Measurements from ENCODE around the gene MVB12B. TPM values are rescaled to one million over a fixed set of nuclear protein-coding genes. Genes with fewer than 3 reads are reported as not detected.

The MVB12B gene
- total and polyA plus RNA-seq, 2 of the 8 experiments (the other 6 are each of a cell fraction or from before 2014, with no cell fraction given), result 2.6 to 5.0 TPM

DNA sequence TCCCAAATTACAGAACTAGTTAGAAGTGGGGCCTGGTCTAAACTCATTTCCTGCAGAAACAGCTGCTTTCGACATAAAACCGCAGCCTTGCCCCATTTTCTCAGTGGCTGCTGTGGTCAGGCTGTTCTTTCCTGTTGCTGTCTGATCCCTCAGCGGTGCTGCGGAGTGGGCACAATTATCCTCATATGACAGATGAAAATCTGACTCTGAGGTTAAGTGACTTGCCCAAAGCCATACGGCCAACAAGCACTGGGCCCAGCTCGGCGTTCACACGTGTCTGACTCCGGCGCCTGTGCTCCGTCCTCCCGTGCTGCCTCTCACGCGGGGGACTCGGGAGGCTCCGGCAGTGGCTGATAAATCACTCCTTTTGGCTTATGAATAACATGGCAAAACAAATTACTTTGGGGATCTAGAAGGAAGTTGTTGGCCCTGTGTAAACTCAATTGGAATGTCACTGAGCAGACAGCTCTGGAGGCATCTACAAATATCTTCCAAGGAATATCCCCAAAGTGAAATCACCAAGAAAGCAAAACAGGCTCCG is 144.5 kb downstream of the MVB12B start (continued):
- TF ChIP-seq, protein P1, sequence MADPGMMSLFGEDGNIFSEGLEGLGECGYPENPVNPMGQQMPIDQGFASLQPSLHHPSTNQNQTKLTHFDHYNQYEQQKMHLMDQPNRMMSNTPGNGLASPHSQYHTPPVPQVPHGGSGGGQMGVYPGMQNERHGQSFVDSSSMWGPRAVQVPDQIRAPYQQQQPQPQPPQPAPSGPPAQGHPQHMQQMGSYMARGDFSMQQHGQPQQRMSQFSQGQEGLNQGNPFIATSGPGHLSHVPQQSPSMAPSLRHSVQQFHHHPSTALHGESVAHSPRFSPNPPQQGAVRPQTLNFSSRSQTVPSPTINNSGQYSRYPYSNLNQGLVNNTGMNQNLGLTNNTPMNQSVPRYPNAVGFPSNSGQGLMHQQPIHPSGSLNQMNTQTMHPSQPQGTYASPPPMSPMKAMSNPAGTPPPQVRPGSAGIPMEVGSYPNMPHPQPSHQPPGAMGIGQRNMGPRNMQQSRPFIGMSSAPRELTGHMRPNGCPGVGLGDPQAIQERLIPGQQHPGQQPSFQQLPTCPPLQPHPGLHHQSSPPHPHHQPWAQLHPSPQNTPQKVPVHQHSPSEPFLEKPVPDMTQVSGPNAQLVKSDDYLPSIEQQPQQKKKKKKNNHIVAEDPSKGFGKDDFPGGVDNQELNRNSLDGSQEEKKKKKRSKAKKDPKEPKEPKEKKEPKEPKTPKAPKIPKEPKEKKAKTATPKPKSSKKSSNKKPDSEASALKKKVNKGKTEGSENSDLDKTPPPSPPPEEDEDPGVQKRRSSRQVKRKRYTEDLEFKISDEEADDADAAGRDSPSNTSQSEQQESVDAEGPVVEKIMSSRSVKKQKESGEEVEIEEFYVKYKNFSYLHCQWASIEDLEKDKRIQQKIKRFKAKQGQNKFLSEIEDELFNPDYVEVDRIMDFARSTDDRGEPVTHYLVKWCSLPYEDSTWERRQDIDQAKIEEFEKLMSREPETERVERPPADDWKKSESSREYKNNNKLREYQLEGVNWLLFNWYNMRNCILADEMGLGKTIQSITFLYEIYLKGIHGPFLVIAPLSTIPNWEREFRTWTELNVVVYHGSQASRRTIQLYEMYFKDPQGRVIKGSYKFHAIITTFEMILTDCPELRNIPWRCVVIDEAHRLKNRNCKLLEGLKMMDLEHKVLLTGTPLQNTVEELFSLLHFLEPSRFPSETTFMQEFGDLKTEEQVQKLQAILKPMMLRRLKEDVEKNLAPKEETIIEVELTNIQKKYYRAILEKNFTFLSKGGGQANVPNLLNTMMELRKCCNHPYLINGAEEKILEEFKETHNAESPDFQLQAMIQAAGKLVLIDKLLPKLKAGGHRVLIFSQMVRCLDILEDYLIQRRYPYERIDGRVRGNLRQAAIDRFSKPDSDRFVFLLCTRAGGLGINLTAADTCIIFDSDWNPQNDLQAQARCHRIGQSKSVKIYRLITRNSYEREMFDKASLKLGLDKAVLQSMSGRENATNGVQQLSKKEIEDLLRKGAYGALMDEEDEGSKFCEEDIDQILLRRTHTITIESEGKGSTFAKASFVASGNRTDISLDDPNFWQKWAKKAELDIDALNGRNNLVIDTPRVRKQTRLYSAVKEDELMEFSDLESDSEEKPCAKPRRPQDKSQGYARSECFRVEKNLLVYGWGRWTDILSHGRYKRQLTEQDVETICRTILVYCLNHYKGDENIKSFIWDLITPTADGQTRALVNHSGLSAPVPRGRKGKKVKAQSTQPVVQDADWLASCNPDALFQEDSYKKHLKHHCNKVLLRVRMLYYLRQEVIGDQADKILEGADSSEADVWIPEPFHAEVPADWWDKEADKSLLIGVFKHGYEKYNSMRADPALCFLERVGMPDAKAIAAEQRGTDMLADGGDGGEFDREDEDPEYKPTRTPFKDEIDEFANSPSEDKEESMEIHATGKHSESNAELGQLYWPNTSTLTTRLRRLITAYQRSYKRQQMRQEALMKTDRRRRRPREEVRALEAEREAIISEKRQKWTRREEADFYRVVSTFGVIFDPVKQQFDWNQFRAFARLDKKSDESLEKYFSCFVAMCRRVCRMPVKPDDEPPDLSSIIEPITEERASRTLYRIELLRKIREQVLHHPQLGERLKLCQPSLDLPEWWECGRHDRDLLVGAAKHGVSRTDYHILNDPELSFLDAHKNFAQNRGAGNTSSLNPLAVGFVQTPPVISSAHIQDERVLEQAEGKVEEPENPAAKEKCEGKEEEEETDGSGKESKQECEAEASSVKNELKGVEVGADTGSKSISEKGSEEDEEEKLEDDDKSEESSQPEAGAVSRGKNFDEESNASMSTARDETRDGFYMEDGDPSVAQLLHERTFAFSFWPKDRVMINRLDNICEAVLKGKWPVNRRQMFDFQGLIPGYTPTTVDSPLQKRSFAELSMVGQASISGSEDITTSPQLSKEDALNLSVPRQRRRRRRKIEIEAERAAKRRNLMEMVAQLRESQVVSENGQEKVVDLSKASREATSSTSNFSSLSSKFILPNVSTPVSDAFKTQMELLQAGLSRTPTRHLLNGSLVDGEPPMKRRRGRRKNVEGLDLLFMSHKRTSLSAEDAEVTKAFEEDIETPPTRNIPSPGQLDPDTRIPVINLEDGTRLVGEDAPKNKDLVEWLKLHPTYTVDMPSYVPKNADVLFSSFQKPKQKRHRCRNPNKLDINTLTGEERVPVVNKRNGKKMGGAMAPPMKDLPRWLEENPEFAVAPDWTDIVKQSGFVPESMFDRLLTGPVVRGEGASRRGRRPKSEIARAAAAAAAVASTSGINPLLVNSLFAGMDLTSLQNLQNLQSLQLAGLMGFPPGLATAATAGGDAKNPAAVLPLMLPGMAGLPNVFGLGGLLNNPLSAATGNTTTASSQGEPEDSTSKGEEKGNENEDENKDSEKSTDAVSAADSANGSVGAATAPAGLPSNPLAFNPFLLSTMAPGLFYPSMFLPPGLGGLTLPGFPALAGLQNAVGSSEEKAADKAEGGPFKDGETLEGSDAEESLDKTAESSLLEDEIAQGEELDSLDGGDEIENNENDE (IDR thresholded peaks at IDR 0.05; ENCODE audit: insufficient replicate concordance, low read length), result no peak
- TF ChIP-seq KDM4A (IDR thresholded peaks at IDR 0.05; ENCODE audit: low read depth, low read length, severe bottlenecking) (no peak), PHF8 (conservative IDR thresholded peaks at IDR 0.05; ENCODE audit: low read depth, low read length) (no peak), BCL11A (IDR thresholded peaks at IDR 0.05; ENCODE audit: low read depth in 2 of 2, low read length in 2 of 2) (no peak), MAFK (IDR thresholded peaks at IDR 0.05; ENCODE audit: low read depth, low read length) (no peak), GABPA (IDR thresholded peaks at IDR 0.05; ENCODE audit: borderline replicate concordance, insufficient read depth, low read length) (no peak), BACH1 (IDR thresholded peaks at IDR 0.05; ENCODE audit: low read length) (no peak), POLR2A (IDR thresholded peaks at IDR 0.05; ENCODE audit: control extremely low read depth in 1 of 2, low read depth in 2 of 2, low read length in 2 of 2) (no peak), RXRA (IDR thresholded peaks at IDR 0.05; ENCODE audit: insufficient read depth, low read depth, low read length) (no peak)
- TF ChIP-seq, protein P2, sequence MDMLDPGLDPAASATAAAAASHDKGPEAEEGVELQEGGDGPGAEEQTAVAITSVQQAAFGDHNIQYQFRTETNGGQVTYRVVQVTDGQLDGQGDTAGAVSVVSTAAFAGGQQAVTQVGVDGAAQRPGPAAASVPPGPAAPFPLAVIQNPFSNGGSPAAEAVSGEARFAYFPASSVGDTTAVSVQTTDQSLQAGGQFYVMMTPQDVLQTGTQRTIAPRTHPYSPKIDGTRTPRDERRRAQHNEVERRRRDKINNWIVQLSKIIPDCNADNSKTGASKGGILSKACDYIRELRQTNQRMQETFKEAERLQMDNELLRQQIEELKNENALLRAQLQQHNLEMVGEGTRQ (IDR thresholded peaks at IDR 0.05; ENCODE audit: low read length), result no peak
